Testis (tissue), 3 donors: ENCODE measurements around the gene BAHCC1. TPM values are rescaled to one million over a fixed set of nuclear protein-coding genes. Genes with fewer than 3 reads are reported as not detected.

Experiments
- DNase-seq: peaks from one replicate; pipeline ENCODE4 v3.0.0-alpha.2; 2019
- H3K27ac ChIP-seq, 2 donors: fragments of 200-600 bp; sonication (generic); one replicate each; pipeline ENCODE4 v1.5.1; 2019
- H3K27me3 ChIP-seq: fragments of 200-600 bp; sonication (generic); one replicate; pipeline ENCODE4 v1.5.1; 2019
- H3K36me3 ChIP-seq: fragments of 200-600 bp; sonication (generic); one replicate; pipeline ENCODE4 v1.5.1; 2017; ENCODE audit warnings: low read depth; ENCODE audit errors: missing control alignments
- H3K4me1 ChIP-seq: fragments of 200-600 bp; sonication (generic); one replicate; pipeline ENCODE4 v1.5.1; 2019
- H3K4me3 ChIP-seq, 2 donors: fragments of 200-600 bp; sonication (generic); one replicate each; pipeline ENCODE4 v1.5.1; 2017 to 2019
- H3K9me3 ChIP-seq: fragments of 200-600 bp; sonication (generic); one replicate; pipeline ENCODE4 v1.5.1; 2017
- POLR2A ChIP-seq: fragments of 450-650 bp; IDR thresholded peaks from one replicate; pipeline ENCODE4 v1.6.1; 2017; ENCODE audit warnings: antibody characterized with exemption, mild to moderate bottlenecking, moderate library complexity
- WGBS, 2 donors: methylation state at CpG; one replicate each; pipeline ENCODE4 v1.1.5; 2018; 5-methylcytosine and 5-hydroxymethylcytosine counted together
- intact Hi-C: fragments of 100-400 bp; cut with DNase I; formaldehyde crosslinking; loops from one replicate; pipeline ENCODE4 v1.15.1; 2023; ENCODE audit warnings: low total_unique reads
- polyA plus RNA-seq: library from polyadenylated mRNA; stranded (reverse); fragments of 350-450 nt; fragmentation: Illumina TruSeq; extraction: RNeasy Lipid Tissue Mini Kit (QIAGEN cat#74804); gene quantifications from one replicate; pipeline ENCODE4 v1.2.3, GENCODE V29; 2014; ENCODE audit warnings: low read depth, low replicate concordance; ENCODE audit not compliant: insufficient read depth
- total RNA-seq, 2 donors: library from RNA; depleted of rRNA; stranded (reverse); fragments of >200 nt; gene quantifications; one replicate each; pipeline ENCODE4 v1.2.3, GENCODE V29; 2016
- TF ChIP-seq, protein P1 (sequence below), 3 experiments: fragments of 450-650 bp in 2 of 3; fragments of 200-600 bp in 1 of 3; sonication (generic) in 1 of 3; IDR thresholded peaks; one replicate each; pipeline ENCODE4 v1.5.1; 2016 to 2019; ENCODE audit warnings: antibody characterized with exemption in 3 of 3, mild to moderate bottlenecking in 2 of 3, moderate library complexity in 1 of 3

Gene BAHCC1
- total and polyA plus RNA-seq, 3 donors from 2014 or later = 11.3 to 30.2 (median 29.2) TPM

DNA sequence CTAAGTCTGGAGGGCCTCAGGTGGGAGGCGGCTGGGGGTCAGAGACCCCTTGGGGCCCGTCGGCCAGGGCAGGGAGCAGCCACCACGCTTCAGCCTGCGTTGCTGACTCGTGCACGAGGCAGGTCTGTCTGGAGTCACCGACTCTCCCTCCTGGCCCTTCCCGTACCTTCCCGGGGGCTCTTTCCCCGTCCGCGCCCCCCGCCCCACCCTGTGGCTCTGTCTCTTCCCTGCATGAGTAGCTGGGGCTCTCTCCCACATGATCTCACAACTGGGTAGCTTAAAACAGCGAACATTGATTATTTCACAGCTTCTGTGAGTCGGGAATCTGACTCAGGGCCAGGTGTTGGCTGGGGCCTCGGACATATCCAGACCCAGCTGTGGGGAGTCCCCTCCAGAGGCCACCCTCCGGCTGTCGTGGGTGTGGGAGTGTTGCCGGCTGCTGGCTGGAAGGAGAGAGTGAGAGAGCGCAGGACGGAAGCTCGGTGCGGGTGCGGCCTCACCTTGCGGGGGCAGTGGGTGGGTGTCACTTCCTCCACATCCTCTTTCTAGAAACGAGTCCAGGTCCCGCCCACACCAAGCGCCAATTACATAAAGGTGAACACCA is 17.3 kb downstream of the BAHCC1 start:
- no peak for DNase-seq
- Histone ChIP-seq H3K4me3 (no peak overlapping the region), H3K9me3 (no peaks in the 10 kb centered on the region), H3K27ac (no peak overlapping the region), H3K27me3 (no peaks in the 10 kb centered on the region), H3K36me3 (no peaks in the 10 kb centered on the region), H3K4me1 (no peaks in the 10 kb centered on the region)
- TF ChIP-seq, protein P1, sequence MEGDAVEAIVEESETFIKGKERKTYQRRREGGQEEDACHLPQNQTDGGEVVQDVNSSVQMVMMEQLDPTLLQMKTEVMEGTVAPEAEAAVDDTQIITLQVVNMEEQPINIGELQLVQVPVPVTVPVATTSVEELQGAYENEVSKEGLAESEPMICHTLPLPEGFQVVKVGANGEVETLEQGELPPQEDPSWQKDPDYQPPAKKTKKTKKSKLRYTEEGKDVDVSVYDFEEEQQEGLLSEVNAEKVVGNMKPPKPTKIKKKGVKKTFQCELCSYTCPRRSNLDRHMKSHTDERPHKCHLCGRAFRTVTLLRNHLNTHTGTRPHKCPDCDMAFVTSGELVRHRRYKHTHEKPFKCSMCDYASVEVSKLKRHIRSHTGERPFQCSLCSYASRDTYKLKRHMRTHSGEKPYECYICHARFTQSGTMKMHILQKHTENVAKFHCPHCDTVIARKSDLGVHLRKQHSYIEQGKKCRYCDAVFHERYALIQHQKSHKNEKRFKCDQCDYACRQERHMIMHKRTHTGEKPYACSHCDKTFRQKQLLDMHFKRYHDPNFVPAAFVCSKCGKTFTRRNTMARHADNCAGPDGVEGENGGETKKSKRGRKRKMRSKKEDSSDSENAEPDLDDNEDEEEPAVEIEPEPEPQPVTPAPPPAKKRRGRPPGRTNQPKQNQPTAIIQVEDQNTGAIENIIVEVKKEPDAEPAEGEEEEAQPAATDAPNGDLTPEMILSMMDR (IDR thresholded peaks at IDR 0.05) = no peak
- TF ChIP-seq POLR2A = no peak
- intact Hi-C loops = no loop called here
- WGBS, 2 donors = 58 to 72% methylated on average over 21 to 29 of the region's 29 CpGs

DNA sequence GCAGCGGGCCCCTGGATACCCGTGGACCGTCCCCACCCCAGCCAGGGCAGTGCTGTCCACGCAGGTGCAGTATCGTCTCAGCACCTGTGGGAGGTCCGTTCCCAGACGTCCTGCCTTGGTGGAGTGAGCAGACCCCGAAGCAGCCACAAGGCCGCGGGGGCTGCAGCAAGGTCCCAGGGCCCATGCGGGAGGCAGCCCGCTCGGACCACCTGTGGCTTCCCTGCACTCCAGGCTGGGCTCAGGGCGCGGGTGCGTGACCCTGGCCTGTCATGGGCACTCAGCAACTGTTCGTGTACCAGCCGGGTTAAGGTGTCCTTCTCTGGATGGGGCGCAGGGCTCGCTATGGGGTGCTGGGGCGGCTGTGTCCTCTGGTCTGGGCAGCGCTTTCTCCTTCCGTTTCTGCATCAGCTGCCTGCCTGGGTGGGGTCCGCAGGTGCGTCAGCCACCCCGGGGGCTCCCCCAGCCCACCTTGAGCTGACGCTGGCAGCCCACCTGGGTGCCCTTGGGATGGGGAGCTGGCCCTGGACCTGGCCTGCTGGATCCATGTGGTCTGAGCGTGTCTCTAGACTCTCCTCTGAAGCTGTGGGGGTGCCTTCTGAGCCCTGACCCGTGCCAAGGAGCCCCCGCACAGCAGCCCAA is 18.4 kb downstream of the BAHCC1 start:
- Histone ChIP-seq H3K27me3 (no peaks in the 10 kb centered on the region), H3K36me3 (no peaks in the 10 kb centered on the region), H3K4me1 (peaks cover 3% of the 10 kb centered on the region), H3K9me3 (no peaks in the 10 kb centered on the region), H3K27ac (no peak overlapping the region), H3K4me3 (no peak overlapping the region)
- TF ChIP-seq, protein P1 (IDR thresholded peaks at IDR 0.05) = no peak
- no peak for TF ChIP-seq POLR2A
- intact Hi-C loops = no loop called here
- 86 to 92% methylated on average over 5 to 23 of the region's 30 CpGs for WGBS, 2 donors
- DNase-seq = no peak

DNA sequence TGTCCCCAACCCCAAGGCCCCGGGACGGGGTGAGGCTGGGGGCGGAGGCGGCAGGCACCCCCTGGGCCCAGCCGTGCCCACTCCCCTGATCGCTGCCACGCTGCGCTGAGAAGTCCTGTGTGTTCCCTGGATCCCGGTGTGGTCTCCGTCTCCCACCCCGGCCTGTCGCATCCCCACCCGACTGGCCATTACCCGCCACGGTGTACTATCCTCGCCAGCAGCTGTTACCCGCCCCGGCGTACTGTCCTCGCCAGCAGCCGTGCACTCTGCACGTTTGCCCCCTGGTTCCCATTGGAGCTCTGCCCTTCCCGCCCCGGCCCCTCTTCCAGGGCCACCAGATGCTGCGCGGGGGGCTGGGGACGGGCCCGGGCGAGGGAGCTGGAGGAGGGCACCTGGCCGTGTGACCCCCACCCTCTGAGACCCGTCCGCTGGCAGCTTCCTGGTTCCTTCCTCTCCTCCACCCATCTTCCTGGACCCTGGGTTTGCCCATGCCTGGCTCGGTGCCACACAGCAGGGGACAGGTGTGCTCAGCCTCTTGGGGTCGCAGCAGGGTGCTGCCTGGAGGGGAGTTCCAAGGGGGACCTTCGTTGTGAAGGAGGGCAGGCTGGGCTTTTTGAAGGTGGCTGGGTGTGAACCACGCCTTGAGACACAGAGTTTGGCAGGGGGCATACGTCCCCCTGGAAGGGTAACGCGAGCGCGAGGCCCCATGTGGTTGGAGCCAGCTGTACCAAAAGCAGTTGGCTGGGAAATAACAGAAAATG is 19.7 kb downstream of the BAHCC1 start:
- H3K4me1 ChIP-seq = peaks cover 12% of the 10 kb centered on the region

DNA sequence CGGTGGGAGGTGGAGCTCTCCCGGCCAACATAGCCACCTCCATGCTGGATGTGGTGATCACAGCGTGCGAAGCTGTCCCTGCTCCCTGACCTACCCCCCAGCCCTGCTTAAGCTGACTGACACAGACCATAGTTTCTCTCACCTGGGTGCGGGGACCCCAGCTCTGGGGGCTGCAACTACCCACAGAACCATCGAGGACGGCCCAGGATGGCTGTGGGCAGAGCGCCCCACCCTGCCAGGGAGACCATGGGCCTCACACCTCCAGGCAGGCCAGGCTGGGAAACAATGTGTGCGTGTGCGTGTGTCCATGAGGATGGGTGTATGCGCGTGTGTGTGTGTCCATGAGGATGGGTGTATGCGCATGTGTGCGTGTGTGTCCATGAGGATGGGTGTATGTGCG is 20.4 kb downstream of the BAHCC1 start:
- intact Hi-C loops = no loop called here
- H3K4me1 ChIP-seq = peaks cover 20% of the 10 kb centered on the region
- no peaks in the 10 kb centered on the region for H3K9me3 ChIP-seq
- DNase-seq = no peak
- WGBS, 2 donors = 94 to 95% methylated on average over 7 to 15 of the region's 15 CpGs
- no peak for TF ChIP-seq POLR2A
- TF ChIP-seq, protein P1 (IDR thresholded peaks at IDR 0.05) = no peak
- H3K4me3 ChIP-seq = no peak overlapping the region
- no peak overlapping the region for H3K27ac ChIP-seq
- H3K36me3 ChIP-seq = no peaks in the 10 kb centered on the region
- H3K27me3 ChIP-seq = no peaks in the 10 kb centered on the region

More for the DNA sequence above, 19.7 kb downstream of the BAHCC1 start:
- Histone ChIP-seq H3K4me3 (no peak overlapping the region), H3K9me3 (no peaks in the 10 kb centered on the region), H3K27ac (no peak overlapping the region), H3K27me3 (no peaks in the 10 kb centered on the region), H3K36me3 (no peaks in the 10 kb centered on the region)
- 86 to 92% methylated on average over 13 to 40 of the region's 41 CpGs for WGBS, 2 donors
- TF ChIP-seq, protein P1 (IDR thresholded peaks at IDR 0.05) = no peak
- no peak for TF ChIP-seq POLR2A
- intact Hi-C loops = no loop called here
- DNase-seq = no peak
